Esophagus squamous epithelium (tissue), 5 donors: ENCODE data around the gene SUSD6. TPM values are rescaled to one million over a fixed set of nuclear protein-coding genes. Genes with fewer than 3 reads are reported as not detected.
"Not testable (repeated sequence)": the region's sequence is repeated elsewhere in the genome, so short reads cannot be mapped to it uniquely, and the experiment has no call there.

Experiments used
- DNase-seq: peaks from one replicate; lab custom pipeline; 2025; lab: John Stamatoyannopoulos, UW
- H3K27ac ChIP-seq, 4 donors: fragments of 200-600 bp; sonication (generic); one replicate each; pipeline ENCODE4 v1.5.1; 2016 to 2019; ENCODE audit warnings: mild to moderate bottlenecking in 1 of 4
- H3K27me3 ChIP-seq, 4 donors: fragments of 200-600 bp; sonication (generic); 1 replicate in 3 of 4; 2 replicates in 1 of 4; pipeline versions ENCODE4 v1.5.1 to v1.6.0; 2017 to 2021; ENCODE audit warnings: antibody characterized with exemption in 1 of 4
- H3K36me3 ChIP-seq, 3 donors: fragments of 200-600 bp; sonication (generic); one replicate each; pipeline ENCODE4 v1.5.1; 2016 to 2019
- H3K4me1 ChIP-seq, 3 donors: fragments of 200-600 bp; sonication (generic); one replicate each; pipeline ENCODE4 v1.5.1; 2017 to 2019
- H3K4me3 ChIP-seq, 4 donors: fragments of 200-600 bp; sonication (generic); 1 replicate in 3 of 4; 2 replicates in 1 of 4; pipeline ENCODE4 v1.5.1; 2016 to 2019; ENCODE audit warnings: mild to moderate bottlenecking in 2 of 4, moderate library complexity in 1 of 4
- H3K9me3 ChIP-seq, 3 donors: fragments of 200-600 bp; sonication (generic); one replicate each; pipeline ENCODE4 v1.5.1; 2016 to 2019
- CTCF ChIP-seq, 6 experiments: fragments of 450-650 bp in 4 of 6; fragments of 200-600 bp in 2 of 6; sonication (generic) in 2 of 6; IDR thresholded peaks; one replicate each; pipeline ENCODE4 v1.5.1; 2016 to 2019; ENCODE audit warnings: antibody characterized with exemption in 6 of 6, mild to moderate bottlenecking in 4 of 6, moderate library complexity in 4 of 6
- POLR2A ChIP-seq, 4 donors: fragments of 450-650 bp; IDR thresholded peaks; one replicate each; pipeline ENCODE4 v1.6.1; 2017; ENCODE audit warnings: antibody characterized with exemption in 4 of 4, mild to moderate bottlenecking in 4 of 4, moderate library complexity in 3 of 4
- WGBS, 2 donors: methylation state at CpG; one replicate each; pipeline ENCODE4 v1.1.5; 2018; 5-methylcytosine and 5-hydroxymethylcytosine counted together
- intact Hi-C: fragments of 100-400 bp; cut with DNase I; formaldehyde crosslinking; loops from one replicate; pipeline ENCODE4 v1.15.0; 2022
- total RNA-seq, 4 donors: library from RNA; depleted of rRNA; stranded (reverse); fragments of >200 nt; gene quantifications; one replicate each; pipeline ENCODE4 v1.1.0, GENCODE V29; 2016
- donor health status: DM: yes; HTN: yes; CAD: no.

Gene SUSD6
- total RNA-seq, 4 donors from 2014 or later: 22.4 to 43.1 (median 27.8) TPM

- 38 to 48% methylated on average over 13 of the region's 13 CpGs for WGBS, 2 donors
- no peaks in the 10 kb centered on the region for H3K9me3 ChIP-seq
- peaks cover under 1 to 18% (median 3%) of the 10 kb centered on the region in 3 donors for H3K36me3 ChIP-seq
- H3K4me1 ChIP-seq: peaks cover 69 to 95% (median 85%) of the 10 kb centered on the region in 3 donors
- H3K4me3 ChIP-seq: no peak overlapping the region
- TF ChIP-seq CTCF (IDR thresholded peaks at IDR 0.05) (no peak), POLR2A (IDR thresholded peaks at IDR 0.05) (no peak)
- H3K27ac ChIP-seq: peak overlapping the region; percentile 72 to 89 (median 85)
- H3K27me3 ChIP-seq: no peaks in the 10 kb centered on the region
- no peak for DNase-seq
- intact Hi-C loops: no loop called here
Observed at GRCh38 chr14:69715725-69716477, 104.5 kb downstream of the SUSD6 start.

- Histone ChIP-seq H3K4me1 (peaks cover 62 to 87% (median 77%) of the 10 kb centered on the region in 3 donors), H3K27ac (peak overlapping the region; percentile 72 to 89 (median 85)), H3K9me3 (no peaks in the 10 kb centered on the region), H3K36me3 (peaks cover 0 to 11% (median 0%) of the 10 kb centered on the region in 3 donors), H3K4me3 (no peak overlapping the region), H3K27me3 (no peaks in the 10 kb centered on the region)
- TF ChIP-seq CTCF (IDR thresholded peaks at IDR 0.05): peak in 3 of 6 experiments; percentile 12 to 52 (median 19)
- no peak for TF ChIP-seq POLR2A (IDR thresholded peaks at IDR 0.05)
- 12 to 36% methylated on average over 2 to 5 of the region's 5 CpGs for WGBS, 2 donors
- intact Hi-C loops: no loop called here
- DNase-seq: no peak
Observed at GRCh38 chr14:69716478-69717187, 105.2 kb downstream of the SUSD6 start.

DNA sequence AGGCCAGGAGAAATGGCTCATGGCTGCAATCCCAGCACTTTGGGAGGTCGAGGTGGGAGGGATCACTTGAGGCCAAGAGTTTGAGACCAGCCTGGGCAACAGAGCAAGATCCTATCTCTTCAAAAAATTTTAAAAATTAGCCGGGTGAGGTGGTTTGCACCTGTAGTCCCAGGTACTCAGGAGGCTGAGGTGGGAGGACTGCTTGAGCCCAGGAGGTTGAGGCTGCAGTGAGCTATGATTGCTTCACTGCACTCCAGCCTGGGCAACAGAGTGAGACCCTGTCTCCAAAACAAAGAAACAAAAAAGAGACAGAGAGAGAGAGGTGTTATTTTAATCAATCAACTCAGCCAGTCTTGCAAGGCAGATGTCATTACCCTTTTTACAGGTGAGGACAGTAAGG lies 107.2 kb downstream of the SUSD6 start:
- WGBS, 2 donors: 81 to 86% methylated on average over 2 of the region's 2 CpGs
- H3K9me3 ChIP-seq, H3K36me3 ChIP-seq, H3K4me3 ChIP-seq, intact Hi-C loops, H3K27me3 ChIP-seq, DNase-seq: not testable (repeated sequence)
- peaks cover 42 to 68% (median 58%) of the 10 kb centered on the region in 3 donors for H3K4me1 ChIP-seq
- peak overlapping the region in 3 of 4 donors; percentile 14 to 73 (median 68) for H3K27ac ChIP-seq

GRCh38 chr14:69719501-69719951 lies 108.1 kb downstream of the SUSD6 start:
- 9 to 26% methylated on average over 5 to 7 of the region's 7 CpGs for WGBS, 2 donors
- DNase-seq: no peak

DNA sequence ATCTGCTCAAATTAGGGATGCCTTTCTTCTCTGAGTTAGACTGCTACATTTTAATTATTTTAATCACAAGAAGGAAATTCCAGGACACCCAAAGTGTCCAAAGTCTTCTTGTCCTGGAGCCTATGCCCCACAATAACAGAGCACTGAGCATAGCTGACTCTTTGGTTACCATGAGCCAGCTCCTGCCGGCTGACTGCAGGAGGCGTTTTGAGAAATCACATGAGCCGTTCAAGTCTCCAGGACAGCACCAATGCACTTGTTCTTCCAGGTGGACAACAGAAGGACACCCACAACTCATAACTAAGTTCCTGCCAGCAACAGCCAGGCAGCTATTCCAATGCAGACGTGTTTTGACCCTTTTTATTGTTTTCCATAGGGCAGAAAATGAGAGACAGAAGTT lies 109.5 kb downstream of the SUSD6 start:
- 66 to 79% methylated on average over 2 to 4 of the region's 4 CpGs for WGBS, 2 donors
- no peak for DNase-seq
- Histone ChIP-seq H3K36me3 (no peaks in the 10 kb centered on the region), H3K27me3 (no peaks in the 10 kb centered on the region), H3K4me1 (peaks cover 25 to 45% (median 37%) of the 10 kb centered on the region in 3 donors), H3K27ac (no peak overlapping the region), H3K4me3 (no peak overlapping the region), H3K9me3 (no peaks in the 10 kb centered on the region)
- TF ChIP-seq CTCF (IDR thresholded peaks at IDR 0.05) (no peak), POLR2A (IDR thresholded peaks at IDR 0.05) (no peak)
- intact Hi-C loops: no loop called here

More at GRCh38 chr14:69719501-69719951, 108.1 kb downstream of the SUSD6 start:
- Histone ChIP-seq H3K9me3 (no peaks in the 10 kb centered on the region), H3K4me3 (no peak overlapping the region), H3K27me3 (no peaks in the 10 kb centered on the region), H3K27ac (peak overlapping the region in 3 of 4 donors; percentile 36 to 73 (median 68)), H3K4me1 (peaks cover 37 to 58% (median 49%) of the 10 kb centered on the region in 3 donors), H3K36me3 (no peaks in the 10 kb centered on the region)
- TF ChIP-seq CTCF (IDR thresholded peaks at IDR 0.05): no peak
- TF ChIP-seq POLR2A (IDR thresholded peaks at IDR 0.05): no peak
- intact Hi-C loops: no loop called here
